ENCODE results near the gene FOCAD.

DNA sequence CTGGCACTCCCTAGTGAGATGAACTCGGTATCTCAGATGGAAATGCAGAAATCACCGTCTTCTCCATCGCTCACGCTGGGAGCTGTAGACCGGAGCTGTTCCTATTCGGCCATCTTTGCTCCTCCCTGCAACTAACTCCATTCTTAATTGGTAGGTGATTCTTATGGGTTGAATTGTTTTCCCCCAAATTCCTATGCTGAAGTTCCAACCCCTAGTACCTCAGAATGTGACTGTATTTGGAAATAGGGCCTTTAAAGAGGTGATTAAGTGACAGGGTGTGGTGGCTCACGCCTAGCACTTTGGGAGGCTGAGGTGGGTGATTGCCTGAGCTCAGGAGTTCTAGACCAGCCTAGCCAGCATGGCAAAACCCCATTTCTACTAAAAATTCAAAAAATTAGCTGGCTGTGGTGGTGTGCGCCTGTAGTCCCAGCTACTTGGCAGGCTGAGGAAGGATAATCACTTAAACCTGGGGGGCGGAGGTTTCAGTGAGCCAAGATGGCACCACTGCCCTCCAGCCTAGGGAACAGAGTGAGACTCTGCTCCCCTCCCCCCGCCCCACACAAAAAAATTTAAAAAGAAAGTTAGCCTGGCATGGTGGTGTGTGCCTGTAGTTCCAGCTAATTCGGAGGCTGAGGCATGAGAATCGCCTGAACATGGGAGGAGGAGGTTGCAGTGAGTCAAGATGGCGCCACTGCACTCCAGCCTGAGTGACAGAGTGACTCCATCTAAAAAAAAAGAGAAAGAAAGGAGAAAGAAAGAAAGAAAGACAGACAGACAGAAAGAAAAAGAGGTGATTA is 25.2 kb upstream of the FOCAD start:
- TF ChIP-seq, protein P1, sequence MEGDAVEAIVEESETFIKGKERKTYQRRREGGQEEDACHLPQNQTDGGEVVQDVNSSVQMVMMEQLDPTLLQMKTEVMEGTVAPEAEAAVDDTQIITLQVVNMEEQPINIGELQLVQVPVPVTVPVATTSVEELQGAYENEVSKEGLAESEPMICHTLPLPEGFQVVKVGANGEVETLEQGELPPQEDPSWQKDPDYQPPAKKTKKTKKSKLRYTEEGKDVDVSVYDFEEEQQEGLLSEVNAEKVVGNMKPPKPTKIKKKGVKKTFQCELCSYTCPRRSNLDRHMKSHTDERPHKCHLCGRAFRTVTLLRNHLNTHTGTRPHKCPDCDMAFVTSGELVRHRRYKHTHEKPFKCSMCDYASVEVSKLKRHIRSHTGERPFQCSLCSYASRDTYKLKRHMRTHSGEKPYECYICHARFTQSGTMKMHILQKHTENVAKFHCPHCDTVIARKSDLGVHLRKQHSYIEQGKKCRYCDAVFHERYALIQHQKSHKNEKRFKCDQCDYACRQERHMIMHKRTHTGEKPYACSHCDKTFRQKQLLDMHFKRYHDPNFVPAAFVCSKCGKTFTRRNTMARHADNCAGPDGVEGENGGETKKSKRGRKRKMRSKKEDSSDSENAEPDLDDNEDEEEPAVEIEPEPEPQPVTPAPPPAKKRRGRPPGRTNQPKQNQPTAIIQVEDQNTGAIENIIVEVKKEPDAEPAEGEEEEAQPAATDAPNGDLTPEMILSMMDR (conservative IDR thresholded peaks at IDR 0.05) = no peak
- no peak for TF ChIP-seq EZH2 (IDR thresholded peaks at IDR 0.05; ENCODE audit: low read depth)
